Activated CD8-positive, alpha-beta memory T cell treated with anti-CD3 and anti-CD28 coated beads for 24 hours (primary cell): ENCODE data around the gene CCDC127.
"Not testable (repeated sequence)": the region's sequence is repeated elsewhere in the genome, so short reads cannot be mapped to it uniquely, and the experiment has no call there.

Source experiments
- DNase-seq: peaks from one replicate; pipeline ENCODE4 v3.0.0-alpha.2; 2020

The CCDC127 gene

GRCh38 chr5:233426-233825, 15.5 kb upstream of the CCDC127 start:
- not testable (repeated sequence) for DNase-seq

- DNase-seq: peak; percentile 42
These were observed 13.7 kb upstream of the CCDC127 start for GRCh38 chr5:231661-232060.

- DNase-seq: peak; percentile 43
These were observed 12.8 kb upstream of the CCDC127 start for GRCh38 chr5:230711-231110.

- no peak for DNase-seq
These were observed 10.9 kb upstream of the CCDC127 start for GRCh38 chr5:228886-229285.

- not testable (repeated sequence) for DNase-seq
These were observed 9.4 kb upstream of the CCDC127 start for GRCh38 chr5:227375-227774.

GRCh38 chr5:225334-225733, 7.4 kb upstream of the CCDC127 start:
- peak; percentile 43 for DNase-seq

- DNase-seq: no peak
These were observed 5.8 kb upstream of the CCDC127 start for GRCh38 chr5:223791-224190.

GRCh38 chr5:222951-223715, 5.2 kb upstream of the CCDC127 start:
- DNase-seq: peak; percentile 50

- DNase-seq: peak; percentile 15
These were observed 2.0 kb upstream of the CCDC127 start for GRCh38 chr5:219991-220390.

GRCh38 chr5:219460-219863, 1.5 kb upstream of the CCDC127 start:
- peak; percentile 65 for DNase-seq

- DNase-seq: peak; percentile 67
These were observed 721 bp upstream of the CCDC127 start for GRCh38 chr5:218457-219291.

- peak; percentile 43 for DNase-seq
These were observed 1.9 kb downstream of the CCDC127 start for GRCh38 chr5:216076-216475.

GRCh38 chr5:215256-215655, 2.7 kb downstream of the CCDC127 start:
- DNase-seq: peak; percentile 58

- DNase-seq: peak; percentile 19
These were observed 4.1 kb downstream of the CCDC127 start for GRCh38 chr5:213803-214395.

- no peak for DNase-seq
These were observed 9.4 kb downstream of the CCDC127 start for GRCh38 chr5:208449-209114.

- DNase-seq: no peak
These were observed 10.4 kb downstream of the CCDC127 start for GRCh38 chr5:207599-207998.

- DNase-seq: no peak
These were observed 10.9 kb downstream of the CCDC127 start for GRCh38 chr5:206927-207536.

- no peak for DNase-seq
These were observed 11.5 kb downstream of the CCDC127 start for GRCh38 chr5:206406-206805.

GRCh38 chr5:204966-205670, 12.8 kb downstream of the CCDC127 start:
- DNase-seq: no peak

- no peak for DNase-seq
These were observed 13.5 kb downstream of the CCDC127 start for GRCh38 chr5:204462-204861.

GRCh38 chr5:204001-204400, 14.0 kb downstream of the CCDC127 start:
- no peak for DNase-seq
